Coronary artery (tissue), 2 donors: Measurements from ENCODE around the gene TPM4.

ENCODE experiments used
- DNase-seq: peaks from one replicate; pipeline ENCODE4 v3.0.0-alpha.2; 2017; ENCODE audit warnings: low spot score
- H3K27ac ChIP-seq, 2 donors: fragments of 200-600 bp; sonication (generic); one replicate each; pipeline ENCODE4 v1.5.1; 2016 to 2019
- H3K4me3 ChIP-seq: fragments of 200-600 bp; sonication (generic); 2 replicates; pipeline ENCODE4 v1.5.1; 2016; ENCODE audit warnings: mild to moderate bottlenecking, moderate library complexity
- TF ChIP-seq, protein P1 (sequence below): fragments of 200-600 bp; sonication (generic); IDR thresholded peaks from one replicate; pipeline ENCODE4 v1.5.1; 2019; ENCODE audit warnings: antibody characterized with exemption

Gene TPM4

DNA sequence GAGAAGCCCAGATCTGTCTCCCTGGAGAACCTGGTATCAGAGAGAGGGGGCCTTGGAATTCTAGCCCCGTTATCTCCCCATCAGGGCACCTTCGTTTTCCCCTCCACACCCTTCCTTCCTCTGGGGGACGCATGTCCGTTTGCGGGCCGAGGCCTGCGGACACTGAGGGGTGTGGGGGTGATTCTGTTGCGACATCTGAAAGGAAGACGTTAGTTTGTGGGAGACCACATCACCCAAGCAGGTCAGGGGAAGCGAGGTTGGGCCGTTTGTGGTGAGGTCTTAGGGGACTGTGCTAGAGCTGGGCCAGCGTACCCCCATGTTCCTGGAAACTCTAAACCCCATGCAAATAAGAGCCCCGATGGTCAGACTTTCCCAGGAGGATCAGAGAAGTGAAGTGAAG lies 63.5 kb downstream of the TPM4 start:
- TF ChIP-seq, protein P1, sequence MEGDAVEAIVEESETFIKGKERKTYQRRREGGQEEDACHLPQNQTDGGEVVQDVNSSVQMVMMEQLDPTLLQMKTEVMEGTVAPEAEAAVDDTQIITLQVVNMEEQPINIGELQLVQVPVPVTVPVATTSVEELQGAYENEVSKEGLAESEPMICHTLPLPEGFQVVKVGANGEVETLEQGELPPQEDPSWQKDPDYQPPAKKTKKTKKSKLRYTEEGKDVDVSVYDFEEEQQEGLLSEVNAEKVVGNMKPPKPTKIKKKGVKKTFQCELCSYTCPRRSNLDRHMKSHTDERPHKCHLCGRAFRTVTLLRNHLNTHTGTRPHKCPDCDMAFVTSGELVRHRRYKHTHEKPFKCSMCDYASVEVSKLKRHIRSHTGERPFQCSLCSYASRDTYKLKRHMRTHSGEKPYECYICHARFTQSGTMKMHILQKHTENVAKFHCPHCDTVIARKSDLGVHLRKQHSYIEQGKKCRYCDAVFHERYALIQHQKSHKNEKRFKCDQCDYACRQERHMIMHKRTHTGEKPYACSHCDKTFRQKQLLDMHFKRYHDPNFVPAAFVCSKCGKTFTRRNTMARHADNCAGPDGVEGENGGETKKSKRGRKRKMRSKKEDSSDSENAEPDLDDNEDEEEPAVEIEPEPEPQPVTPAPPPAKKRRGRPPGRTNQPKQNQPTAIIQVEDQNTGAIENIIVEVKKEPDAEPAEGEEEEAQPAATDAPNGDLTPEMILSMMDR, result no peak
- H3K27ac ChIP-seq, result no peak overlapping the region
- DNase-seq, result no peak
- H3K4me3 ChIP-seq, result no peak overlapping the region

DNA sequence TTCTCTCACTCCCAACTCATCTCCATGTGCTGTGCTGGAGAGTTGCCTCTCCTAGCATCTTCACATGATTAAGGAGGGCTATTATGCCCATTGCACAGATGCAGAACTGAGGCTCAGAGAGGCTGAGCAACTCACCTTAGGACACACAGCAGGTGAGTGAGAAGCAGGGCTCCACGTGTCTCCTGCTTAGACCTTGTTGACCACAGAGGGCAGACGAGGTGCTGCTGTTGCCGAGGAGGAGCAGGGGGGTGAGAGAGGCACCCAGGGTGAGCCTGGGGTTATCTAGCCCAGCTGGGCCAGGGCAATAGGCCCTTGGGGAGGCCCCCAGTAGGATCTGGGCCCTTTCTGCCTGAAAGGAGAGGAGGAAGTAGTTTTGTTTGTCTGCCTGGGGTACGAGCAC lies 64.7 kb downstream of the TPM4 start:
- no peak overlapping the region for H3K27ac ChIP-seq
- no peak for DNase-seq
- no peak overlapping the region for H3K4me3 ChIP-seq
- TF ChIP-seq, protein P1, result no peak

DNA sequence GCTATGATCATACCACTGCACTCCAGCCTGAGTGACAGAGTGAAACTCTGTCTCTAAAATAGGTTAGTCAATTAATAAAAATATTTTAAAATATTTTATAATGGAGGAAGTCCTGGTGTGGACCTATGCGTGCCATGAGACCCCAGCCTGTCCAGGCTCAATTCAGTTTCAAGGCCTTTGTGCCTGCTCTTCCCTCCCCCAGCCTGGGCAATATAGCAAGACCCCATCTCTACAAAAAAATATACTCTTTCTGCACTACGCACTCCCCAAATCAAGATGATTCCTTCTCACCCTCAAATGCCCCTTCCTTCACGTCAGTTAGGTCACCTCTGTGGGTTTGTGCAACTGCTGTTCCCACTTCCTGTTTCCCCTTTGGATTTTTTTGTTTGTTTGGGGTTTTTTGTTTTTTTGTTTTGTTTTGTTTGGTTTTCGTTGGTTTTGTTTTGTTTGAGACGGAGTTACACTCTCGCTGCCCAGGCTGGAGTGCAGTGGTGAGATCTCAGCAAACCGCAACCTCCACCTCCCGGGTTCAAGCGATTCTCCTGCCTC lies 65.8 kb downstream of the TPM4 start:
- DNase-seq, result no peak
- TF ChIP-seq, protein P1, result no peak
- Histone ChIP-seq H3K27ac (no peak overlapping the region), H3K4me3 (no peak overlapping the region)

DNA sequence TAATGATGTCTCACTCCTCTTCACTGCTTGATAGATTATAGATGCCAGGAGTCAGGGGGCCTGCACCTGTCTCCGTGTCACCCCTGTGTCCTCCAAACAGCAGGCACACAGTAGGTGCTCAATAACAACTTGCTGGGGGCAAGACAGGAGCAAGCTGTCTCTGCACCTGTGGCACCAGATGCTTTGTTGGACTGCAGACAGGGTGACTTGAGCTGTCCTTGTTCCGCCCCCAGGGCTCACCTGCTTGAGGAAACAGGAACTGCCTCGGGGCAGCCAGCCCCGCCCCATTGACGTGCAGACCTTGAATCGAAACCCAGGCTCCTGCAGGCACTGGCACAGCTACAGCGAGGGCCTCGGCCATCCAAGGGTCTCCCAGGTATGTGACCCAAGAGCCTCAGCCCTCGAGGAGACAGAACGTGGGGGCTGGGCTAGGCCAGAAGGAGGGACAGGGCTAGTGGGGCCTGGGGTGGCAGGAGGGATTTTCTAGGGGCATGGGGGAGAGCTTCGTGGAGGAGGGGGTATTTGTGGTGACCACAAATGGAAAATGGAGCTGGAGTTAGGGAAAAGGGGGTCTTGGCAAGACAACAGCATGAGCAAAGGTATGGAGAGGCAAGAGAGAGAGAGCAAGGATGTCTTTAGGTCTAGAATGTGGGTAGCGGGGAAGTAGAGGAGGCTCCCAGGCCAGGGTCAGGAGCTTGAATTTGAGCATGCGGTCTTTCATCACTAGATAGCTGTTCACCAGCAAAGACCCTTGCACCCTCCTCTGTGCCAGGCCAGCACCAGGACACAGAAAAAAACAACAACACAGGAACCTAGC lies 67.3 kb downstream of the TPM4 start, which contains the start of gene HSH2D:
Gene HSH2D (plus strand): TSS at position 287 of the 817 bp plus-strand sequence. CDS start 5,066 bp downstream, outside the sequence.
- Histone ChIP-seq H3K4me3 (no peak within 1 kb of the TSS), H3K27ac (no peak within 1 kb of the TSS)
- TF ChIP-seq, protein P1, result no peak
- DNase-seq, result no peak

DNA sequence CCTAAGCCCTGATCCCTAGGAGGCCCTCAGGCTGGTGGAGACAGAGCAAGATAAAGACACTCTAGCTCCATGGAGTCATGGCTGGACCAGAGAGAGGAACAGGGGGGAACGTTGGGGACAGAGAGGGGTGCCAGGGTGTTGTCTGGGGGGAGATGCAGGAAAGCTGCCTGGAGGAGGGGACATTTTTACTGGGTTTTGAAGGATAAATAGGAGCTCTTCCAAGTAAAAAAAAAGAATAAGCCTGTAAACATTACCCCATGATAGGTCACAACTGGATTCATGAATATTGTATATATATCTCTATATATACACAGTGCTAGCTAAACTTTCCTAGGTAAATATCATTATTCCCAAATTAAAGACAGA lies 67.9 kb downstream of the TPM4 start:
- no peak overlapping the region for H3K27ac ChIP-seq
- TF ChIP-seq, protein P1, result no peak
- H3K4me3 ChIP-seq, result no peak overlapping the region
- DNase-seq, result no peak

DNA sequence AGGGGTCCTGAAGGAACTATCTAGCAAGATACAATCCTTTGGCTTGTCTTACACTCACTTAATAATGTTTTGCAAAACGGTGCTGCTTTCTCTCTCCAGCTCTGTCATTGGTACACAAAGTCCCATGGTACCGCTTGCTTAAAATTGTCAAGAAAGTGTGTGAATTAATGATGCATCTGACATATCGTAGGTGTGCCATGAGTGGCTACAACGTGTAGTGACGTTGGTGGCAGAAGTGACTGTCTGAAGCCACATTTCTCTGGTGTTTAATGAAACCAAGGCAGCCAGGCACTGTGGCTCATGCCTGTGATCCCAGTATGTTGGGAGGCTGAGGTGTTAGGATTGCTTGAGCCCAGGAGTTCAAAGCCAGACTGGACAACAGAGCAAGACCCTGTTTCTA lies 69.8 kb downstream of the TPM4 start:
- Histone ChIP-seq H3K27ac (no peak overlapping the region), H3K4me3 (no peak overlapping the region)
- TF ChIP-seq, protein P1, result no peak
- DNase-seq, result no peak
